Stimulated activated CD4-positive, alpha-beta T cell treated with anti-CD3 and anti-CD28 coated beads, TNF-alpha, amount 100 ng/mL, for 48 hours (primary cell): Measurements from ENCODE around the gene DLEC1.

ENCODE experiments used
- DNase-seq, 3 donors: peaks; one replicate each; pipeline ENCODE4 v3.0.0-alpha.2; 2020; ENCODE audit warnings: low read depth in 3 of 3

Gene DLEC1

DNA sequence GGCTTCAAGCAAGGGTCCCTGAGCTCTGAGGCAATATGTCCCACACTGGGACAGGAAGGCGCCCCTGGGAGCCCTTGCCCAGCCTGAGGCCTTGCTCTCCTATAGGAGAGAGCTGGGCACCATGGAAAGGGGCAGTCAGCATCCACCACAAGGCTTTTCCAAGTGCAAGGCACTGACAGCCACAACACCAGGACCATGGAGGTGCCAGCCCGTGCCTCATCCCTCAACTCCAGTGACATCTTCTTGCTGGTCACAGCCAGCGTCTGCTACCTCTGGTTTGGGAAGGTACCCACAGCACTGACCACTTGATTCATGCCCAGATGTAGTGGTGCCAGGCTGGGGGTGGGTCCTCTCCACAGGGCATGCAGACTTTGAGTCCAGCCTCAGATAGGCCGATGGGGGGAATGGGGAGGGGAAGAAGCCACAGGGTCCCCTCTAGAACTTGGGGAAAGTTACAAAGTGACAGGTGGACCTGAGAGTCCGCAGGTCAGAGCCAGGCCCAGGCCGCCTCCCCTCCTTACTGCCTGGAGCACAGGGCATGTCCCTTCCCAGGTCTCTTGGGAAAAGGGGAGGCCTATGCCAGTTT, 36.6 kb upstream of the DLEC1 start:
- no peak for DNase-seq

DNA sequence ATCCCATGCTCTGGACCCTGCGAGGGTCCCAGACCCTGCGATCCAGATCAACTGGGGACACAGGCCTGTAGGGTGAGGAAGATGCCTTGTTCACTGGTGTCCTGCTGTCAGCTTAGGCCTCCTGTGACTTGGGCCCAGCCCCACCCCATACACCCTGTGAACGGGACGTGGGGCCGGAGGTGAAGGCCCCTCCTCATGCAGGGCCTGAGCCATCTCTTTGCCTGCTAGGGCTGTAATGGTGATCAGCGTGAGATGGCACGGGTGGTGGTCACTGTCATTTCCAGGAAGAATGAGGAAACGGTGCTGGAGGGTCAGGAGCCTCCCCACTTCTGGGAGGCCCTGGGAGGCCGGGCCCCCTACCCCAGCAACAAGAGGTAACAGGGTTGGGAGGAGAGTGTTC, 36.1 kb upstream of the DLEC1 start:
- DNase-seq = no peak

DNA sequence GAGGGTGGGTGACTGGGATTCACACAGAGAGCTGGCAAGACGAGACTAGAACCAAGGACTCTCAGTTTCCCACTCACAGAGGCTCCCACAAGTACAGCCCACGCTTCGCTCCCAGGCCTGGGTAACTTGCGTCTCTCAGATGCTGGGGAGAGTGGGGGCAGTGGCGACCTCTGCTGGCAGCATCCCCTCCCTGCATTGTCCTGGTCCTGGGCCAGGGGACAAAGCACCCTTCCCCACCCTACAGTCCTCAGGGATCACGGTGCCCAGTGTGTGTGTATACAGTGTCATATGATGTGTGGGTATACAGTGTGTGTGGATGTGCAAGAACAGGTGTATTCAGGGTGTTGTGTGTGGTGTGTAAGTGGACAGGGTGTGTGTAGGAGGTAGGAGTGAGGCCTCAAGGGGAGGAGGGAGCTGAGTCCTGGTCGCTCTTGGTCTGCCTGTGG, 35.6 kb upstream of the DLEC1 start:
- DNase-seq = peak; percentile 27 to 57 (median 38)

DNA sequence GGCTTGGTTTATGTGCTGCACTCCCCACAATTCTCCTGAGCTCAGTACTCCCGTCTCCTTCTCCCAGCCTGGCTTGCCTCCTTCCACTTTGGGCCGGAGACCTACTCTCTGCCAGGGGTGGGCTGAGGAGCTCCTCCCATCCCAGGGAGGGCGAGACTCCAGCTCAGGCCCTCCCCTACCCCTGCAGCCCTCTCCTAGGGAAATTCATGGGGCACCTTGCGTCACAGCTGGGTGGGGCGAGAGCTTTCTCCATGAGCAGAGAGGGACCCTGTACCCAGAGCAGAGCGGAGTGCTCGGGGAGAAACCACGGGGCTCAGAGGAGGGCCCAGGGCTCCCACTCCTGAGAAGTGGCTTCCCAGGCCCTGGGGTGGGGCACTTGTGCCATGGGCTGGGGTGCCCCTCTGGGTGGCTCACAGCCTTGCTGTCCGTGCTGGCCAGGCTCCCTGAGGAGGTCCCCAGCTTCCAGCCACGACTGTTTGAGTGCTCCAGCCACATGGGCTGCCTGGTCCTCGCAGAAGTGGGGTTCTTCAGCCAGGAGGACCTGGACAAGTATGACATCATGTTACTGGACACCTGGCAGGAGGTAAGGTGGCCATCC, 35.1 kb upstream of the DLEC1 start:
- no peak for DNase-seq

DNA sequence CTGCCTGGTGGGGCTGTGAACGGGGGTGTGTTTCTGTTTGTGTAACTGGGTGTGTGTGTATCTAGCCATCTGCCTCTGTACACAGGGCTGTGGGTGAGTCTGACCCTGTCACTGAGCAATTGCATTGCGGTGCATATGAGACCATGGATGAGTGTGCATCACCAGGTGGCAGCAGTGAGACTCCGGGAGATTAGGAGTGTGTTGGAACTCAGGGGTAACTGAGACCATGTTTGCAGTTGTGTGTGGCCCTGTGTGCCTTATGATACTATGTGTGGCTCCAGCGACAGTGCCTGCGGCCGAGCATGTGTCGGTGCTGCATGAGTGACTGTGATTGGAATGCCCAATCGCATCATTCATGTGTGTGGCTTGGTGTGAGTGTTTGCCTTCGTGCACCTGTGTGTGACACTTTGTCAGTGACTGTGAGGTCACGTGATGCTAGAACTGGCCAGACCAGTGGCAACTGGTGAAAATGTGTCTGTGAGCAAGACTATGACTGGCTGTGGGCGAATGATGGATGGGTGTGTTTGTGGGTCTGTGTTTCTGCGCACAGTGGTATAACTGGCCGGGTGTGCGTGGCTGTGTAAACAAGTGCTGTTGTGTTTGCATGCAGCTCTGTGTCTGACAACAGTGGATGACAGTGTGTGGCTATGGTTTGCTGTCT, 34.5 kb upstream of the DLEC1 start:
- peak in 1 of 3 donors; percentile 23 for DNase-seq

DNA sequence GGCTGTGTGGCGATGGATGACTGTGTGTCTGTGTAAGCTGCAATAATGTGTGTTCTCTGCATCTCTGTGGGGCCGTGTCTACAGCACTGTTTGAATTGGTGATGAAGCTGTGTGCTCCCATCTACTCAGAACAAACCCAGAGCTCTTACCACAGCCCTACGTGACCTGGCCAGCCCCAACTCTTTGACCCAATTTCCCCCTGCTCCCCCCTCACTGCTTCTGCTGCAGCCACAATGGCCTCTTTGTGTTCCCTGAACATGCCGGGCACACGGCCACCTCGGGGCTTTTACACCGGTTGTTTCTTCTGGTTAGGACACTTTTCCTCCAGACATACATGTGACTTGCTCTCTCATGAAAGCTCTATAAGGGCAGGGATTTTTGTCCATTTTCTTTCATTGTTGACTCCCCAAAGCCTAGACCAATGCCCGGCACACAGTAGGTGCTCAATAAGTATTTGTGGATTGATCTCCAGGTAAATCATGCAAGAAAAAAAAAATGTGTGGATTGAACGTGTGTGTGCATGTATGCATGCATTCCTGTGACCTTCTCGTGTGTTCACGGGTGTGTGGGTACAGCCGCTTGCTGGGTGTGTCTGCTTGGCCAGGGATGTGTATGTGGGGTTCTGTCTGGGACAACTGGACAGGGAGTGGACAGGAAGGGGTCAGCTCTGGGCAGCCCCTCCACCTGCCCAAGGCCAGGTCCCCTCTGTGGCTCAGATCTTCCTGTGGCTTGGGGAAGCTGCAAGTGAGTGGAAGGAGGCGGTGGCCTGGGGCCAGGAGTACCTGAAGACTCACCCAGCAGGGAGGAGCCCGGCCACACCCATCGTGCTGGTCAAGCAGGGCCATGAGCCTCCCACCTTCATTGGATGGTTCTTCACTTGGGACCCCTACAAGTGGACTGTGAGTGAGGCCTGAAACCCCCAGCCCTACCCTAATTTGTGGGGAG, 33.7 kb upstream of the DLEC1 start:
- no peak for DNase-seq

DNA sequence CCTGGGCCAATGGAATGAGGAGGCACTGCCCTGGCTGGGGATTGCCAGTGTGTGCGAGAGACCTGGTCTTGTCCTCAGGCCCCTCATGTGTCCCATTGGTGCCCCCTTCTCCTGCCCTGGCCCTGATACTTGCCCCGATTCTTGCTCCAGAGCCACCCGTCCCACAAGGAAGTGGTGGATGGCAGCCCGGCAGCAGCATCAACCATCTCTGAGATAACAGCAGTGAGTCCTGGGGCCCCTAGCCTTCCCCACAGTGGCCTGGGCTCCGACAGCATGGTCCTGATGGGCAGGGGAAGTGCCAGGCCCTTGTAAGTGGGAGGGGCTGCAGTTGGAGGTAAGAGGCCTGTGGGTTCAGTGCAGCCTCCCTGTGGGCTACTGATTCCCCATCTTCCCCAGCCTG, 33.0 kb upstream of the DLEC1 start:
- DNase-seq = no peak

DNA sequence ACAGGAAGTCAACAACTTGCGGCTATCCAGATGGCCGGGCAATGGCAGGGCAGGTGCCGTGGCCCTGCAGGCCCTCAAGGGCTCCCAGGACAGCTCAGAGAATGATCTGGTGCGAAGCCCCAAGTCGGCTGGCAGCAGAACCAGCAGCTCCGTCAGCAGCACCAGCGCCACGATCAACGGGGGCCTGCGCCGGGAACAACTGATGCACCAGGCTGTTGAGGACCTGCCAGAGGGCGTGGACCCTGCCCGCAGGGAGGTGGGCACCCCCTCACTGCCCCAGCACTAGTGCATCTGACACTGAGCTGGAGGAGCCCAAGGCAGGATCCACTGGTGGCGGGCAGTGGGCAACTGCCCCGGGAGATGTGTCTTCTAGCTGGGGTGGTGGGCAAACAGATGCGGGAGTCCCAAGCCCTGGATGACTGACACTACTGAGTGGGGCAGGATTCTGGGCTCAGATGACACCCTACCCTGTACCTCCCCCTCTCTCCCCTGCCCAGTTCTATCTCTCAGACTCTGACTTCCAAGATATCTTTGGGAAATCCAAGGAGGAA, 32.5 kb upstream of the DLEC1 start:
- no peak for DNase-seq

DNA sequence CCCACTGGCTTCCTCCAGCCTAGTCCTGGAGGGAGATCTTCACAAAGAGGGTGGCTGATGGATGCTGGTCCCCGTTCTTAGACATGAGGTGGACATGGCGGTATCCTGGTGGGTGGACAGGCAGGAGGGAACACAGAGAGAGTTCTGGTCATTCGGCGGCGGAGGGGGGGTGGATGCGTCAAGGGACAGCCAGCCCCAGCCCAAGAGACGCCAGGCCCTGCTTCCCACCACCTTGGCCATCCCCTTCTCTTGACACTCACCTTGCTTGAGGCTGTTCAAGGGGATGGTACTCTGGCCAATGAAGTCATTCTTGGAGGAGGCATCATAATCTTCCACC, 31.3 kb upstream of the DLEC1 start:
- DNase-seq = no peak

DNA sequence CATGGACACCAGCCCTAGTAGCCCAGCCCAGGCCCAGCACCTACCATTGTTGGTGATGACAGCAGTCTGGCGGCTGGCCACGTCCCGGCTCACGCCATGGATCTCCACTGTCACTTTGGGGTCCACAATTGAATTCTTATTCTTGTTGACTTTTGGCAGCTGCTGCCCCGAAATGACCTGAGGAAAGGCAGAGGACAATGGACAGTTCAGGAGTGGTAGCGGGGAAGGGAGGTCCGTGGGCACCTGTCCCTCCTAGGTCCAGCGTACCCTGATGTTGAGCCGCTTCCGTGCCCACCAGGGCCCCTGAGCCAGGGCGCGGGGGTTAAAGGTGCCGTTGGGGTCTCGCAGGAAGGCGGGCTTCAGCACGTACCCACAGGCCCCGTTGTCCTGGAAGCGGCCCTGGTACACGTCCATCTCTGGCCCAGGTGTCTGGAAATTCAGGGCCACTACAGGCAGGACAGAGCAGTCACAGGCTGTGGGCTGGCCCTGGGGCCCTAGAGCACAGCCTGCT, 30.8 kb upstream of the DLEC1 start:
- no peak for DNase-seq

DNA sequence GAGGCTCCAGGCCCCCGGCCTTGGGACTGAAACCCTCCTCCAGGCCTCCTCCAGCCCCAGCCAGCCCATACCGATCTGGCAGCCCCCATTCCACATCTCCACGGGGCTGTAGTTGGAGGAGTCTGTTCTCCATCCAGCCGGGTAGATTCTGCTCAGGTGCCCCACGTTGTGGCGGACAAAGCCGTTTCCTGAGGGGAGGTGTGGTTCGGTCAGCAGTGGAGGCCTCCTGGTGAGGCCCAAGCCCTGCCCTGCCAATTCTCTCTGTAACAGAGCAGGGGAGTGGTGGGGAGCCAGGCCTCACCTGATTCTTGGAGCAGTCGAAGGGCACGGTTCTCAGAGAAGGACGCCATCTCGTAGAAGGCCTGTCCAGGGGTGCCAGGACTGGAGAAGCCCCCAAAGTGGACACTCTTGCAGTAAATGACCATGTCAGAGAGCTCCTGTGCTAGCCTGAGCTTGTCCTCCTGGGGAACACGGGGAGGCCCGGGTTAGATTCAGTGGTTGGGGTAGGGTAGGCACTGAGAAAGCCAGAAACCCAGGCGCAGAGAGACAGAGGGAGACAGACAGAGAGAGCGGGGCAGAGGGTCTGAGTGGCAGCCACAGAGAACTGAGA, 29.9 kb upstream of the DLEC1 start:
- no peak for DNase-seq

DNA sequence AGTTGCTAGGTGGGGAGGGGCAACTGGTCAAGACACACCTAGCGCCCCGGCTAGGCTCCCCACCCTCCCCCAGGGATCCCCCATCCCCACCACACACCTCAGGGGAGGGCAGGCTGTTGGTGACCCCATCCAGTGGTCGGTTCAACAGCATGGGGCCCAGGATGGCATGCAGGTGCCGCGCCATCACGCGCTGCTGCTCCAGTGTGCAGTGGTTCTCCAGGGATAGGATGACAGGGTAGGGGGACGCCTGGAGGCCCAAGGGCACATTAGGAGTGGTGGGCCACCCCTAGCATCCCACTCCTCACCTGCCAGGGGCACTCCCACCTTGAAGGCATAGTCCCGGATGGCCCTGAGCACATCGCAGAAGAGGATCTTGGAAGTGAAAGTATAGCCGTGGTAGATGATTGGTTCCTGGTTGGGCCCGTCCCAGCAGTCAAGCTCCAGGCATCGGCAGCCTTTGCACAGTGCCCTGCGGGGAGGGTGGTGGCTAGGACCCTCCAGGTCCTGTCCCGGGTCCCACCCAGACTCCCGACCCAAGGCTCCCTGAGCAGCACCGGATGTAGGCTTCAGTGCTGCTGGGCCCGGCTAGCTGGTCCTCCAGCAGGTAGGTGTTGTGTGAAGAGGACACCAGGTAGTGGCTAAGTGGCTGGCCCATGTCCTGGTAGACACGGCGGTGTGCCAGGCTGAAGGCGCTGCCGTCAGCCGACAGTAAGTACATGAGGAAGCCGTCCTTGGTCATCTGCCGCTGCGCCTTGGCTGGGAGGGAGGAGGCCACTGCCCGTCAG, 29.0 kb upstream of the DLEC1 start:
- DNase-seq = no peak

DNA sequence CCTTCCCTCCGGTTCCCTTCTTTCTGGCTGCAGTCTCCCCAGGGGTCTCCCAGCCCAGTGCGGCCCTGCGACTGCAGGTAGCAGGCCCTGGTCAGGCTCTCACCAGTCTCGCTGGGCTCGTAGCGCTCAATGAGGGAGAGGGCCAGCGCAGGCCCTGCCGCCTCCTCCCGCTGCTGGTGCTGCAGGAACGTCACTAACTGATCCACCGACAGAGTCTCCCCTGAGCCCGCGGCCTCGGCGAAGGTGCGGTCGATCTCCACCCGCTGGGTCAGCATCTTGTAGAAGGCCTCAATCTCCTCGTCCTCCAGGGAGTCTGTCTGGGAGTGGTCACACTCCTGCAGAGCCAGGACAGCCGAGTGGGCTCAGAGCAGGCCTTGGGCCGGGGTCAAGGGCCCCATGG, 27.9 kb upstream of the DLEC1 start:
- no peak for DNase-seq

DNA sequence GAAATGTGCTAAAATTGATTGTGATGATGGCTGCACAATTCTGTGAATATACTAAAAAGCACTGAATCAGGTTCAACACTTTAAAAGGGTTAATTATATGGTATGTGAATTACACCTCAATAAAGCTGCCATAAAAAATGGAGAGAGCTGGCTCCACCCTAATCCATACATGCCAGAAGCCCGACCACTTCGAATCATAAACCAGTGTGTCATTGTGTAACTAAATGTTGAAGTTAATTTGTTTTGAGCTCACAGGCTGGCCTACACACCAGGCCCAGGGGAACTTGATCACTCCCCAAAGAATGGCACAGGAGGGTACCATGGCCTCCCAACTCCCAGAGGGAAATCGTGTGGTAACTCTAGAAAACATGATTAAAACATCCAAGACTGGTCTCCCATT, 23.5 kb upstream of the DLEC1 start:
- DNase-seq = no peak

DNA sequence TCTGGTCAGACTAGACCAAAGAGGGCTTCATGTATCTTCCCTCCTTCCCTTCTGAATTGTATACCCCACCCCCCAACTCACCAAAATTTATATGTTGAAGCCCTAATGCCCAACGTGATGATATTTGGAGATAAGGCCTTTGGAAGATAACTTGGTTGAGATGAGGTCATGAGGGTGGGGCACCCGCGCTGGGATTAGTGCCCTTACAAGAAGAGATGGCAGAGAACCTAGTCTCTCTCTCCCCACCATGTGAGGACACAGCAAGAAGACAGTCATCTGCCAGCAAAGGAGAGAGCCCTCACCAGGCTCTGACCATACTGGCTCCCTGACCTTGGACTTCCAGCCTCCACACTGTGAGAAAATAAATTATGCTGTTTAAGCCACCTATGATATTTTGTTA, 23.0 kb upstream of the DLEC1 start:
- DNase-seq = no peak

DNA sequence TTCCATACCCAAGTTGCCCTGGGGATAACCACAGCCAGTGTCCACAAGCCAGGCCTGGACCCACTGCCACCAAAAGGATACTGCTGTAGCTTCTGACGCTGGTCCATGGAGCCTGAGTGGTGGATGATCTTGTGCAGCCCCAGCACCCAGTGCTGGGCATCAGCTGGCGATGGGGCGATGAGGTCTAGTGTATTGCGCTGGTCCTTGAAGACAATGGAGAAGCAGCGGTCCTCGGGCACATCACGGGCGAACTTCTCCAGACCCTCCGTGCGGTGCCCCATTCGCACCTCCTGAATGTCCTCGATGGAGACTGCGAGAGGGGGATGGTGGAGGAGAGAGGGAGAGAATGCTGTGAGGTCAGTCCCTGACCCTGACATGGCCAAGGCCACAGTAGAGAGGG, 22.6 kb upstream of the DLEC1 start:
- no peak for DNase-seq

DNA sequence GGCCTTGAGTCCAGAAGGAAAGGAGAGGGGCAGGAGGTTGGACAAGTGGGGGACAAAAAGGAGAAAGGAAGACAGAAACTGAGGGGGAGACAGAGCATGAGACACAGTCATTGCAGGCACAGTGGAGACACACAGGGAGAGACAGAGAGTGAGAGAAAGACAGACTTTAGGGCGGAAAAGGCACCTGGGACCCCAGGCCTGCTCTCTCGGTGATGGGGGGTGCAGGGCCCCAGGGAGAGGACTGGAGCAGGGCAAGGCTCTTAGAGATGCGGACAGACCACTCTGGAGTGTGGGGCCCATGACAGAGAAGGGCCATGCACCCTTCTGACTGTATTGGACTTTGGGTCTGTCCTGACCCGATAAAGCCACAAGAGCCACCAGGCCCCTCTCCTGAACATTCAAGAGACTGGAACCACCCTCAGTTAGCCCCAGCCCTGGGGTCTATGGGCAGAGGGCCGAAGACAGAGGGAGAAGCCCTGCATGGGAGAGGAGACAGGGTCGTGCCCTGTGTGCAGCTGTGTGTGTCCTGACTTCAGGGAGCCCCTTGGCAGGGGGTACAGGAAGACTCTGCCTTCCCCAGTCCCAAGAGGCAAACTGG, 22.1 kb upstream of the DLEC1 start:
- DNase-seq = no peak

DNA sequence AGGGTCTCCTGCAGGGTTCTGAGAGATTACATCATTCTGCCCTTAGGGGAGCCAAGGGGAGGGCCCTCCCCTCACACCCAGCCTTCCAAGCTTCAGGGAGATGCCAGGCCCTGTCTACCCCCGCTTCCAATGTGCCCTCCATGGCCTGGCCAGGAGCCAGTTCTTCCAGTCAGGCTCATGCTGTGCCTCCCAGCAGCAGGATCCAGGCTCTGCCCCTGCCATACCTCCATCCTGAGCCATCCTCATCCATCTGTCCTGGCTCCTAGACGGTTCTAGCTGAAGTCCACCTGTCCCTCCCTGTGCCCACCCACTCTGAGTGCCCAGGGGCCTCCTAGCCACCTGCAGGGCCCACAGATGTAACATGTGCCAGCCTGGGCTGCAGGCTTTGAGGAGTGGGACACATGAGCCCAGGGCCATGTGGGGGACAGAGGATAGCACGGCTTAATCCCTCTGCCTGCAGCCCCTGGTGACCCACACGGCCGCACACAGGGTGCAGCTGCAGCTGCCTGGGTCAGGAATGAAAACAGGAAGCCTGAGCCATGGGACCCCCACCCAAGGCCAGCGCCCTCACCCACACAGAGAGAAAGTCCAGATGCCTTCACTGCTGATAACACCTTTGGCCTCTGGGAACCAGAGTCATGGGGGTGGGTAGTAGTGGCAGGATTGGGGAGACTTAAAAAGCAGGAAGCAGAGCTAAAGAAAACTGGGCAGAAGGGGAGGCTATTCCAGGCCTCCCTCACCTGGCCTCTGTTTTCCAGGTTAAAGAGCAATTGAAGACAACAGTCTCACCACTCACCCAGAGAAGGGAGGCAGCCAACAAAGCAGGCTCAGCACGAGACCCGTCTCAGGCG, 21.3 kb upstream of the DLEC1 start:
- no peak for DNase-seq
